Stimulated activated CD8-positive, alpha-beta memory T cell treated with anti-CD3 and anti-CD28 coated beads, Interleukin-7, amount 100 ng/mL, for 4 hours (primary cell): ENCODE data around the gene INTS13.
A peak's percentile ranks its signal among the peaks of the same experiment; 100 is the strongest.
"Not testable (repeated sequence)": the region's sequence is repeated elsewhere in the genome, so short reads cannot be mapped to it uniquely, and the experiment has no call there.

Source experiments
- DNase-seq, 2 donors: peaks; one replicate each; pipeline ENCODE4 v3.0.0-alpha.2; 2020; ENCODE audit warnings: low read depth in 2 of 2

INTS13 gene

GRCh38 chr12:26935636-26936378, 2.0 kb downstream of the INTS13 start:
- DNase-seq, result no peak

- no peak for DNase-seq
Measured at GRCh38 chr12:26929590-26929989, 8.2 kb downstream of the INTS13 start.

- no peak for DNase-seq
Measured at GRCh38 chr12:26928661-26929060, 9.1 kb downstream of the INTS13 start.

- no peak for DNase-seq
Measured at GRCh38 chr12:26921886-26922285, 15.9 kb downstream of the INTS13 start.

- DNase-seq, result no peak
Measured at GRCh38 chr12:26919216-26919555, 18.6 kb downstream of the INTS13 start.

DNA sequence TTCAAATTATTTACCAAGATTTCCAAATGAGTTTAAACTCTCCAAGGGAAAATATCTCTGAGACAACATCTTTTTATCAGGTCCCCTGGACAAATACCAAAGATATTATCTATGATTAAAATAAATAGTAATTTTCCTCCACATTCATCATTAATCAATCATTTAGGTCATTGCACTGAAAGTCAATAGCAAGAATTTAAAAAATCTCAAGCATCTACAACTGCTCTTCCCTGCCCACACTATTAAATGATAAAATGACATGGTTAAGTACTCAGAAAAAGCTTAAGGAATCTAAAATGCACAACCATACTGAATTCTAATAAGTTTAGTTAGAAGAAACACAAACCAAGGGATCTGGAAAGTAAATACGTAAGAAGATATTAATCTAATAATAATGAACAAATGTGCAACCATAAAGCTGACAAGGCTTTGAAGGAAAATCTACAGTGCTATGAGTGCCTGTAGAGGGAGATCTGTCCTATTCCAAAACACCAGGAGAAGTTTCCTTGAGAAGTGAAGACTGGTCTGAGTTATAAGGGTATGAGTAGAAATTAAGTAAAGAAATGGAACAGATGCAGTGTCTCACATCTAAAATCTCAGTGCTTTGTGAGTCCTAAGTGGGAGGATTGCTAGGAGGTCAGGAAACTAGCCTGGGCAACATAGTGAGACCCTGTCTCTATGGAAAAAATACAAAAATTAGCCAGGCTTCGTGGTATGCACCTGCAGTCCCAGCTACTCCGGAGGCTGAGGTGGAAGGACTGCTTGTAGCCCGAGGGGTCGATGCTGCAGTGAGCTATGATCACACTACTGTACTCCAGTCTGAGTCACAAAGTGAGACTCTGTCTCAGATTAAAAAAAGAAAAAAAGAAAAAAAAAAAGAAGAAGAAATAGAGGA, 19.2 kb downstream of the INTS13 start:
- DNase-seq, result no peak

DNA sequence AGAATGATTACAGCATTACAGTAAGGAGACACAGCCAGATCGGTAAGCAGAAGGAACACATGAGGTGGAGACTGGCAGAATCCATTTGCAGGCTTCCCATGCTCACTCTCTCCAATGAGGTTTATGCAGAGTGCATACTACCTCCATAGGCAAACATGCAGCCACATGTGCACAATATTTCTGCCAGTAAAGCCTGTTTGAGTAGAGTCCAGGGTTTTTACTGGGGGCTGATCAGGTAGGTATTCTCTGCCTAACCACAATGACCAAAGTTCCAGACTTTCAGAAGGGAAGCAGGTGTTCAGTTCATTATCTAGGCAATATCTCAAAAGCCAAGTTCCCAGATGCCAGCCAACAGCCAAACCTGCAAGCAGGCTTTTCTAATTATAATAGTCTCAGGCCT, 31.1 kb downstream of the INTS13 start:
- DNase-seq, result no peak

DNA sequence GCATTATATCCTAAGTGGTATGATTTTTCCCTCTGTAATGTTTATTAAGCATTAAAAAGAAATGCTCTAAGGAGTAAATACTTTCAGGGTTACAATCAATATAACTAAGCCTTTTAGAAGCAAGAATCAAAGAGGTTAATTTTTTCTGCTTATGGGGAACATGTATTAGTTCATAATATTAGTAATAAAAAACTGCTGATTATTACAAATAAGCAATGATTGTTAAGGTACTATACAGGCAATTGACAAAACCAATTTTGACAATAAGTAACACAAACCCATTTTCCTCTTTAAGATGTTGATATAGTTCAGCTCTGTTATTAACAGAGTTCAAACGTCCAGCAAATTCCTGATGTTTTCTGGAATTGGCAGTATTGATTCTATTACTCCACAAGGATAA, 31.8 kb downstream of the INTS13 start:
- DNase-seq, result no peak

GRCh38 chr12:26903396-26903795, 34.4 kb downstream of the INTS13 start:
- not testable (repeated sequence) for DNase-seq

DNA sequence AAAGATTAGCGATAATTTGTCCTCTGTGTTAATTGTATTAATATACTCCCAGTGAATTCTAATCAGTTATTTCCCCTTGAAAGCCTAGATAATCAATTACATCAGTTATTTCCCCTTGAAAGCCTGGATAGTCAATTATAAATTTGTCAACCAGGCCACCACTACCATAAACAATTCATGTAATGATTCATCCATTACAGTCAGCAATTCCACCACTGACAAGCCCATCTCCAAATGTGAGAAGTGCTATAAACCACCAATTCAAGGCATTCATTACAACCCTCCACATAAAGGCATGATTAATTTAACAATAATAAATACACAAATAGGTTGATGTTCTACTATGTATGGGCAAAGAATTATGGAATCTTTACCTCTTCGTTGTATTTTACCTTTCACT, 40.9 kb downstream of the INTS13 start:
- DNase-seq, result no peak

DNA sequence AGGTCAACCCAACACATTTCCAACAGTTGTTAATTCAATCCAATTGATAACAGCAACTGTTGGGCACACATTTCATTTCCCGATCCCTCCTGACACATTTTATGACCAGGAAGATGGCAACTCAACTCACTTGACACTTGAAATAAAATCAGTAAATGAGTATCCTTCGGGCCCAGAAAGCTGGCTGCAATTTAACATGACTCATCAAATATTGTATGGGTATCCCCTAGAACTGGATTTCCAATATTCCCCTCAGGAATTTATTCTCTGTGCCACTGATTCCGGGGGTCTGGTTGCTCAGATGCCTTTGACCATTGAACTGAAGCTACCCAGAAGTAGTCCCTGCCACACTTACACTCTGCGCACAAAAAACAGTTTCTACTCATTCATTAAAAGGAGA, 42.1 kb downstream of the INTS13 start:
- no peak for DNase-seq

GRCh38 chr12:26891704-26892103, 46.1 kb downstream of the INTS13 start:
- no peak for DNase-seq

DNA sequence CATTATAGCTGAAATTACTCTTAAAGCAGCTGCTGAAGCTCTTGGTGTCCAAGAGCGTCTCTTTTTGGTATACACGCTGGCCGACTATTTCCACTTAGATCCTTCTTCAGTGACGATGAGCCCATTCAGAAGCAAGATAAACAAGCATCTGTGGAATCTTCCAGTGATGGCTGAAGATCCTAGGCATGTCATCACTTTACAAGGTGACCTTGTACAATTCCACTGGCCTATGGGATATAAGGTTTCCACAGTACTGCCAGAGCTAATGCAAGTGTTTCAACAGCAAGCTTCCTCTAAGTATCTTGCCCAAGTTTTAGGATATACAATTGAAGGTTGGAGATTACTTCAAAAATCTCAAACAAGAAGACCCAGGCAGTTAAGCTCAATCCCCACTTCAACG, 47.0 kb downstream of the INTS13 start:
- DNase-seq, result no peak

- peak; percentile 63 to 78 for DNase-seq
Measured at GRCh38 chr12:26884765-26885576, 52.8 kb downstream of the INTS13 start.

- DNase-seq, result no peak
Measured at GRCh38 chr12:26880625-26881024, 57.2 kb downstream of the INTS13 start.

DNA sequence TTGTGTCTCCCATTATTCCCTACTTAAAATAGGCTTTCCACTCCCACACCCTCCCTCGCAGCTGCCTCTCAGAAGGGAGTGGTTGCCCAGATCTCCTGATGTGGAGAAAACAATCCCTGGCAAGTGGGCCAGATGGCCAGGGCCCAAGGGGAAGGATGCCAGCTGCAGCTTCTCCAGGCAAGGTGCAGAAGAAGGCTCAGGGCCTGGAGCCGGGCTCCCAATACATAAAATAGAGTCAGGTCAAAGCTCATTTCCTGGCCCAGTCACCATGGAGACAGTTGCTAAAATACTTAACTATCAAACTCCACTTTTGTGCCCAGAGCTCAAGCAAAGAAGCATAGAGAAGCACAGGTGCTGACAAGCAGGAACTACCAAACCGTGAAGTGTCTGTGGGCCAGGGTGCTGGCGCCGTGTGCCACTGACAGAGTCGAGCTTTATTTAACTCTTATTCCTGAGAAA, 59.1 kb downstream of the INTS13 start:
- DNase-seq, result no peak

DNA sequence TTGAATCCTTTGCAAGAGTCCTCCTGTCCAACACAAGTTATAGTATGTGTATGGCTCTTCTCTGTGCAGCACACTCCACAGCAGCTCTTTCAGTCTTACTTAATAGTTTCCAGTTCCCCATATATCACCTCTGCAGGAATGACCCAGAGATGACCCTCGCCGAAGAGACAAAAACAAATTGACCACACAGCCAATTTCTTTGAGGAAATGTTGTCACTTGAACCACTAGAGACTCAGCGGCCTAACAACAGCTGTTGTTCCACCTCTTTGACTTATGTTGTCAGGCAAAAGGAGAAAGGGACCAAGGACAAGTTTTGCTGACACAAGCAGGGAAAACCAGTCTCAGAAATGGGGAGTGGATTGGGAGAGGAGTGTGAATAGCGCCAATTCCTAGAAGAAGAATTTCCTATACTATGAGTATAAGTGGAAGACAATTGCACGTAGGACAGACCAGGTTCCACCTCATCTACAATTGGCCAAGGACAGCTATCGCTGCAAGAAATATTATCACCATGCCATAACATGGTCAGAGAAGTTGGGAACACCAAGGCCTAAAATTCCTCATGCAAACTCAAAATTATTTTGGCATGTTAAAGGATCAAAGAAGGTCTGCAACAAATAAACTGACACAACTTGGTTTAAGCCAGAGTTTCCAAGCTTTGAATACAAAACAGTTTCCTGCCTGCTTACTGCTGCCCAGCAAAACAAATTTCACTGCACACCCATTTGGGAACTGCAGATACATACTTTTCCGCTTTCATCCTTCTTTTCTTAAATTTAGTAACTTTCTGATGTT, 63.1 kb downstream of the INTS13 start:
- DNase-seq, result no peak

DNA sequence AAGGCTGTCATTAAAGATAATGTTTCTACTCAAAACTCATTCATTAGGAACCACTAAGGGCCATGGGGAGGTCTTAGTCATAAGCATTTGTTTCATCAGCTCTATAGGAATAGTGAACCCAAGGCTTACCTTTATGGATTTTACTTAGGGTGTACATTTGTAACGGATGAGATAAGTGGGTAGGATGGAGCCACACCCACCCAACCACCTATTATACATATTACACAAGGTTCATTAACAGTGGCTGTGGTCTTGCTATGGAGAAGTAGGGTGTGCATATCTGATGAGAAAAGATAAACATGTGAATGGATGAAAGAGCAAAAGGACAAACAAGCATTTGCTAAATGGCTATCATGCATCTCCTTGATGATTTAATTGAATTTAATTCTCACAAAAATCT, 65.2 kb downstream of the INTS13 start:
- DNase-seq, result no peak

GRCh38 chr12:26871985-26872384, 65.8 kb downstream of the INTS13 start:
- no peak for DNase-seq

GRCh38 chr12:26870491-26871419, 67.0 kb downstream of the INTS13 start:
- DNase-seq, result no peak
